Esophagus muscularis mucosa (tissue), 4 donors: ENCODE measurements around the gene XCR1. TPM values are rescaled to one million over a fixed set of nuclear protein-coding genes. Genes with fewer than 3 reads are reported as not detected.

ENCODE experiments used
- DNase-seq: peaks from one replicate; pipeline ENCODE4 v3.0.0-alpha.2; 2017; ENCODE audit errors: extremely low spot score
- H3K27ac ChIP-seq, 4 donors: fragments of 200-600 bp; sonication (generic); replicated peaks in 1 of 4; 1 replicate in 3 of 4; 2 replicates in 1 of 4; pipeline ENCODE4 v1.5.1; 2016 to 2019; ENCODE audit warnings: mild to moderate bottlenecking in 1 of 4
- H3K27me3 ChIP-seq, 4 donors: fragments of 200-600 bp; sonication (generic); one replicate each; pipeline versions ENCODE4 v1.5.1 to v1.6.0; 2016 to 2019
- H3K36me3 ChIP-seq, 4 donors: fragments of 200-600 bp; sonication (generic); one replicate each; pipeline ENCODE4 v1.5.1; 2016 to 2019
- H3K4me1 ChIP-seq, 4 donors: fragments of 200-600 bp; sonication (generic); one replicate each; pipeline ENCODE4 v1.5.1; 2016 to 2019
- H3K4me3 ChIP-seq, 4 donors: fragments of 200-600 bp; sonication (generic); 1 replicate in 2 of 4; 2 replicates in 2 of 4; pipeline ENCODE4 v1.5.1; 2016 to 2019; ENCODE audit warnings: mild to moderate bottlenecking in 4 of 4, moderate library complexity in 1 of 4
- H3K9me3 ChIP-seq, 4 donors: fragments of 200-600 bp; sonication (generic); 1 replicate in 3 of 4; 2 replicates in 1 of 4; pipeline ENCODE4 v1.5.1; 2016 to 2019
- EP300 ChIP-seq: sonication (generic); formaldehyde crosslinking; IDR thresholded peaks from one replicate; pipeline ENCODE4 v1.6.1; 2017; ENCODE audit warnings: antibody characterized with exemption
- POLR2A ChIP-seq: fragments of 450-650 bp; IDR thresholded peaks from one replicate; pipeline ENCODE4 v1.6.1; 2017; ENCODE audit warnings: antibody characterized with exemption, moderate library complexity, mild to moderate bottlenecking, low read depth
- POLR2AphosphoS5 ChIP-seq, 2 donors: sonication (generic); formaldehyde crosslinking; IDR thresholded peaks; one replicate each; pipeline ENCODE4 v1.6.1; 2017; ENCODE audit warnings: antibody characterized with exemption in 2 of 2
- WGBS: methylation state at CpG from one replicate; pipeline ENCODE4 v1.1.5; 2018; 5-methylcytosine and 5-hydroxymethylcytosine counted together
- intact Hi-C: fragments of 100-400 bp; cut with DNase I; formaldehyde crosslinking; loops from one replicate; pipeline ENCODE4 v1.15.1; 2023
- total RNA-seq, 4 donors: library from RNA; depleted of rRNA; stranded (reverse); fragments of >200 nt; gene quantifications; one replicate each; pipeline versions ENCODE4 v1.1.0 to v1.2.1, GENCODE V29; 2016
- TF ChIP-seq, protein P1 (sequence below), 3 experiments: fragments of 200-600 bp in 2 of 3; fragments of 450-650 bp in 1 of 3; sonication (generic) in 2 of 3; IDR thresholded peaks; one replicate each; pipeline ENCODE4 v1.5.1; 2017 to 2019; ENCODE audit warnings: antibody characterized with exemption in 3 of 3, mild to moderate bottlenecking in 2 of 3, moderate library complexity in 1 of 3

Gene XCR1
- total RNA-seq, 4 donors from 2014 or later: 0.17 TPM; not detected in 3

GRCh38 chr3:45976191-45977091 is 50.8 kb downstream of the XCR1 start:
- peaks cover 32 to 95% (median 75%) of the 10 kb centered on the region in 4 donors for H3K36me3 ChIP-seq
- intact Hi-C loops: no loop called here
- WGBS: 86% methylated on average over 6 of the region's 6 CpGs
- DNase-seq: no peak
- peaks cover 4 to 16% (median 13%) of the 10 kb centered on the region in 4 donors for H3K4me1 ChIP-seq
- no peak overlapping the region for H3K27ac ChIP-seq
- no peaks in the 10 kb centered on the region for H3K9me3 ChIP-seq
- no peaks in the 10 kb centered on the region for H3K27me3 ChIP-seq
- no peak overlapping the region for H3K4me3 ChIP-seq
- TF ChIP-seq POLR2AphosphoS5 (IDR thresholded peaks at IDR 0.05) (no peak), EP300 (no peak), POLR2A (no peak)
- TF ChIP-seq, protein P1, sequence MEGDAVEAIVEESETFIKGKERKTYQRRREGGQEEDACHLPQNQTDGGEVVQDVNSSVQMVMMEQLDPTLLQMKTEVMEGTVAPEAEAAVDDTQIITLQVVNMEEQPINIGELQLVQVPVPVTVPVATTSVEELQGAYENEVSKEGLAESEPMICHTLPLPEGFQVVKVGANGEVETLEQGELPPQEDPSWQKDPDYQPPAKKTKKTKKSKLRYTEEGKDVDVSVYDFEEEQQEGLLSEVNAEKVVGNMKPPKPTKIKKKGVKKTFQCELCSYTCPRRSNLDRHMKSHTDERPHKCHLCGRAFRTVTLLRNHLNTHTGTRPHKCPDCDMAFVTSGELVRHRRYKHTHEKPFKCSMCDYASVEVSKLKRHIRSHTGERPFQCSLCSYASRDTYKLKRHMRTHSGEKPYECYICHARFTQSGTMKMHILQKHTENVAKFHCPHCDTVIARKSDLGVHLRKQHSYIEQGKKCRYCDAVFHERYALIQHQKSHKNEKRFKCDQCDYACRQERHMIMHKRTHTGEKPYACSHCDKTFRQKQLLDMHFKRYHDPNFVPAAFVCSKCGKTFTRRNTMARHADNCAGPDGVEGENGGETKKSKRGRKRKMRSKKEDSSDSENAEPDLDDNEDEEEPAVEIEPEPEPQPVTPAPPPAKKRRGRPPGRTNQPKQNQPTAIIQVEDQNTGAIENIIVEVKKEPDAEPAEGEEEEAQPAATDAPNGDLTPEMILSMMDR (IDR thresholded peaks at IDR 0.05): no peak

- no peak overlapping the region for H3K27ac ChIP-seq
- no peaks in the 10 kb centered on the region for H3K9me3 ChIP-seq
- no peaks in the 10 kb centered on the region for H3K27me3 ChIP-seq
- H3K4me3 ChIP-seq: no peak overlapping the region
- 57% methylated on average over 5 of the region's 5 CpGs for WGBS
- H3K36me3 ChIP-seq: peaks cover 32 to 93% (median 71%) of the 10 kb centered on the region in 4 donors
- intact Hi-C loops: no loop called here
- H3K4me1 ChIP-seq: peaks cover 0 to 16% (median 13%) of the 10 kb centered on the region in 4 donors
- TF ChIP-seq EP300 (no peak), POLR2AphosphoS5 (IDR thresholded peaks at IDR 0.05) (no peak), POLR2A (no peak)
- TF ChIP-seq, protein P1 (IDR thresholded peaks at IDR 0.05): no peak
- no peak for DNase-seq
Measured at GRCh38 chr3:45975686-45976085, 51.6 kb downstream of the XCR1 start.

GRCh38 chr3:45974686-45975085 is 52.6 kb downstream of the XCR1 start:
- DNase-seq: no peak
- H3K27ac ChIP-seq: no peak overlapping the region
- intact Hi-C loops: no loop called here
- 72% methylated on average over 4 of the region's 4 CpGs for WGBS
- H3K4me3 ChIP-seq: no peak overlapping the region
- no peaks in the 10 kb centered on the region for H3K9me3 ChIP-seq
- TF ChIP-seq POLR2A: no peak
- TF ChIP-seq, protein P1 (IDR thresholded peaks at IDR 0.05): no peak
- TF ChIP-seq POLR2AphosphoS5 (IDR thresholded peaks at IDR 0.05): no peak
- no peak for TF ChIP-seq EP300
- peaks cover 0 to 16% (median 13%) of the 10 kb centered on the region in 4 donors for H3K4me1 ChIP-seq
- no peaks in the 10 kb centered on the region for H3K27me3 ChIP-seq
- peaks cover 28 to 93% (median 70%) of the 10 kb centered on the region in 4 donors for H3K36me3 ChIP-seq

GRCh38 chr3:45972534-45973402 is 54.5 kb downstream of the XCR1 start:
- intact Hi-C loops: no loop called here
- WGBS: 67% methylated on average over 6 of the region's 6 CpGs
- TF ChIP-seq POLR2AphosphoS5 (IDR thresholded peaks at IDR 0.05): peak in 1 of 2 donors; percentile 38
- TF ChIP-seq, protein P1 (IDR thresholded peaks at IDR 0.05): no peak
- TF ChIP-seq EP300: no peak
- no peak for TF ChIP-seq POLR2A
- Histone ChIP-seq H3K4me1 (peaks cover 0 to 21% (median 13%) of the 10 kb centered on the region in 4 donors), H3K27me3 (no peaks in the 10 kb centered on the region), H3K9me3 (no peaks in the 10 kb centered on the region), H3K36me3 (peaks cover 35 to 95% (median 74%) of the 10 kb centered on the region in 4 donors), H3K4me3 (no peak overlapping the region), H3K27ac (peak overlapping the region; percentile 51 to 80 (median 68))
- no peak for DNase-seq
